ENCODE measurements around the gene TTC6. TPM values are rescaled to one million over a fixed set of nuclear protein-coding genes. Genes with fewer than 3 reads are reported as not detected.

TTC6 gene
- total RNA-seq, 1 experiment from 2014 or later: 0.14 TPM

DNA sequence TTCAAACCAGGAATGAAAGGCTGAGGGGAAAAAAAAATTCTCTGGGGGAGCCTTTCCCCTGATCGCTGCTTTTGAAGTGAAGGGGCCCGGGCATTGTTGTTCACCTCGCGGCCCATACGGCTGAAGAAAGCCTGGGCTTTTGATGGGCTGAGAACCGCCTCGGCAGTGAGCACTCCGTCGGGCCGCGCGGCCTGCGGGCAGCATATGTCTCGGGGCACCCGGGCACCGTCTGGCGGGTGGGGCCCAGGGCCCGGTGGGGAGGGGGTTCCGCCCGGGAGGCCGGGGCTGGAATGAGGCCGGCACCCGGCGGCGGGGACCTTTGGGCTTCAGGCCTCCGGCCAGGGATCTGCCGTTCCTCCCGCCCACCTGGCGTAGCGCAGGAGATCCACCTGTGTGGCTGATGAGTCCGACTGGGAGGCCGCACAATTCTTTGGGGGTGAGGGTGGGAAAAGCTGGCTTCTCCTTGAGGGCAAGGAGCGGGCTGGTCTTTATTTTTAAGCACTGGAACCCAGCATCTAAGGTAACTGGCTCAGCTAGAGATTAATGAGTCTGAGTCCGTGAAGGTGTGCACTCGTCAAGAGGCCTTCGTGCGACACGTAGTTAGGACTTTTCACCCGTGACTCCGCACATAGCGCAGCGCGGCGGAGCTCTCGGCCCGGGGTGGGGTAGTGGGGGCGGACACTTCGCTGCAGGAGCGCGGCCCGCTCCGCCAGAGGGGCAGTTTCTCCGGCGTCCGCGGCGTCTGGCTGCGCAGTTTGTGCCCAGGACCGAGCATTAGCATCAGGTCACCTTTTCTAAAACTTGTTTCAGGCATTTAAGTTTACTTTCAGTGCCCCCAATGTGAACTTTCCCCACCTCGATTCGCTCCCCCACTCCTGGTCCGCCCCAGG lies 11.0 kb upstream of the TTC6 start:
- no peak for DNase-seq (ENCODE audit: low spot score)

DNA sequence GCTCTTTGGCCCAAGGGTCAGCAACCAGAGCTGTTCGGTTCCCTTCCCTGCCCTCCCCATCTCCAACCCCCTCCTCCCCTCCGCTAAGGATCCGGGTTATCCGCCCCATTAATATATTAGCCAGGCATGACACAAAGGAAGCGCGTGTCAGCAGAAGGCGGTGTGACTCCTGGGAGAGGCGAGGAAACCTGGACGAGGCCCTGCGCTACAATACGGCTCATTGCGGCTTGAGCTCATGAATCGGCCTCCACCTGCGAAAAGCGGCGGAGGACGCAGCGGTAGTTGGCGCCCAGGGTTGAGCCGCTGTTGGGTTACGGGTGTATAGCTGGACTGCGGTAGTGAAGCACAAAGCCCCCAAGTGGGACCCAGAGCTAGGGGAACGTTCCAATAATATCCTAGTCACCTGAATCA lies 10.3 kb upstream of the TTC6 start:
- DNase-seq (ENCODE audit: low spot score): no peak

GRCh38 chr14:37585971-37586796 lies 9.2 kb upstream of the TTC6 start:
- DNase-seq (ENCODE audit: low spot score): no peak

DNA sequence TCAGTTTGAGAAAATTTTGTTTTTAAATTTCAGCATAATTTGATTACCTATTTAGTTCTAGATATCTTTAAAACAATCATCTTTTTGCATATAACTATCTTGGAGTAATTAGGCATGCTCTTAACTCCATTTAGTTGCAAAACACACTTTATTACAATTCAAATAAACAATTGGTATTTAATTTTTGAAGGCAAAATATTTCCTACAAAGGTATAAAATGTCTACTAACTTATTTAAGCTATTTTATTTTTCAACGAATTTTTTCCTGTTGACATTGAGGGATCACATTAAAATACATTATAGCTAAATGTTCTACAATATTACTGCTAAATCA lies 8.7 kb upstream of the TTC6 start:
- no peak for DNase-seq (ENCODE audit: low spot score)

DNA sequence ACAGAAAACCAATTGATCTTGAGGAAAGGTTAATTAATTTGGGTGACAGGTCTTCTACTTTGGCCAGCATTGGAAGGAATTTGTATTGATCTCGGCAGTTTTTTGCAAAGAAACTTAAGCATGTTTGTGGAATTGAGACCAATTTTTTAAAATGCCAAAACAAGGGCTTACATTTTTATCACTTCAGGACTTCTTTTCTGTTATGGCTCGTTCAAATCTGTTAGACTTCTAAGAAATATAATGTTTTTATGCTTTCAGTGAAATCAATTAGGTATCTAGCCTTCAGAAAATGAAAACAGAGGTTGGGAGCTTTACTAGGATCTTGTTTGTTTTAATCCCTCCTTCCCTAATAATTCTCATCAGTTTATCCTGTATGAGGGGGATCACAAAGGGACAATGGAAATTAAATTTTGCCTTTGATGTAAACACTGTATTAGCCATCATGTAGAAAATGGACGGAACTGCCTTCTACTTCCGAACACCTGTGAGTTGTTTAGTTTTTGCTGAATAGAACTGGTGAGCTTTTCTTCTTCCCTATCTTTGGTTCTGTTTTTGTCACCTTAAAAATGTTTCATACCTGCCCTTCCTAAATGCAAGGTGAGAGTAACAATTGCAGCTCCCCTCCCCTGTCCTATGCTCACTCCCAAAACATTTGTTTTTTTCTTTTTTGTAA lies 8.2 kb upstream of the TTC6 start:
- DNase-seq (ENCODE audit: low spot score): no peak

GRCh38 chr14:37587881-37588666 lies 7.4 kb upstream of the TTC6 start:
- DNase-seq (ENCODE audit: low spot score): no peak

GRCh38 chr14:37588667-37588955 lies 6.8 kb upstream of the TTC6 start:
- DNase-seq (ENCODE audit: low spot score): no peak

DNA sequence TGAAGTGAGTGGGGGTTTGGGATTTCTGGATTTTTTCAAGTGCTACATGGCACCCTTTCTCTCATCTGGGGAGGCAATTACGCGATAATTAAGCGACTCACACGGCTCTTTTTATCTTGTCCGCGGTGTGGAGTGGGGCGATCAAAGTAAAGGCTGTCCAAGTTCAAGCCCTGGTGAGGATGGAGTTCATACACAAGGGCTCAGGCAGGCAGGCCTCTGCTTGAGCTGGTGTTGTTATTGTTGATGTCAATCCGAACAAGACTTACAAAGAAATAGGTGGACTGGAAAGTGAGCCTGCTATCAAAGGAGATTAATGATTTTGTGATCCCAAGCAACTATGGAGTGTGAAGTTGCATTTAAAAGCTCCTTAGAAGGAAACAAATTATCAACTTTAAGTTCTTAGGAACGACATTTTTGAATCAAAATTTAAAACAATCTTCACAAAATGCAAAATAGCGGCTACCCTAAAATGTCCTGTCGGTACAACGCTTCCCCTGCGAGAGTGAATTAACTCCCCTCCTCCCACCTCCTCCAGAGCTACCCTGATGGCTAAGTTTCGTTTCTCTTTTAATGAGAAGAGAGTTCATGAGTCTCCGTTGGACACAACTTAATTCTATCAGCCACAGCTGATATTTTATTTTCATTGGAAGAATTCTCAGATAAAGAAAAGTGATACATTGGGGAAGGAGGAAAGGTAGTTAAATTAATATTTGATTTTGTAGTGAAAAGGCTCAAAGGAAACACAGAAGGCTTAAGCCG lies 6.3 kb upstream of the TTC6 start:
- DNase-seq (ENCODE audit: low spot score): no peak

- DNase-seq (ENCODE audit: low spot score): no peak
Observed at GRCh38 chr14:37589715-37590427, 5.6 kb upstream of the TTC6 start.

GRCh38 chr14:37590428-37591139 lies 4.8 kb upstream of the TTC6 start:
- no peak for DNase-seq (ENCODE audit: low spot score)

DNA sequence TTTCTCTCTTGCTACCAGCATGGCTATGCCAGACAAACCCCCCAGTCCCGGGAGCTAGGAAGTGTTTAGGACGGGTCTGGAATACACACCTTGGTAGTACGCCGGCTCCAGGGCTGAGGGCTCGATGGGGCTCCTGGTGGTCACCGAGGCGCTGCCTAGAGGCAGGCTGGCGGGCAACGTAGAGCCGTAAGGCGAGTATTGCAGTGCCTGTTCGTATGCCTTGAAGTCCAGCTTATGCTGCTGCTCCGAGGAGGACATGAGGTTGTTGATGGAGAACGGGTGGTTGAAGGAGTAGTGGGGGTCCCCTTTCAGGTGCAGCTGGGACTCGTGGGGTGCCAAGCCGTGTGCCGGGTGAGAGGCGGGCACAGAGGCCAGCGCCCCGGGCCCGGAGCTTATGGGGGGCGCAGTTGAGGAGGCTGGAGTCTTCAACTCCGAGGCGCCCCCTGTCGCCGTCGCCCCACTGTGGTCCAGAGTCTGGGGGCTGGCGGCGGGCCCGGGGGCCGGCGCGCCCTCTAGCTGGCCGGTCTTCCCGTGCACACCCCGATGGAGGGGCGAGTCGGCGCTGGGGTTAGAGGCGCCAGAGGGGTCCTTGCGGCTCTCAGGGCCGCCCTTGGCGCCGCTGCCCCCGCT lies 4.0 kb upstream of the TTC6 start:
- DNase-seq (ENCODE audit: low spot score): no peak

DNA sequence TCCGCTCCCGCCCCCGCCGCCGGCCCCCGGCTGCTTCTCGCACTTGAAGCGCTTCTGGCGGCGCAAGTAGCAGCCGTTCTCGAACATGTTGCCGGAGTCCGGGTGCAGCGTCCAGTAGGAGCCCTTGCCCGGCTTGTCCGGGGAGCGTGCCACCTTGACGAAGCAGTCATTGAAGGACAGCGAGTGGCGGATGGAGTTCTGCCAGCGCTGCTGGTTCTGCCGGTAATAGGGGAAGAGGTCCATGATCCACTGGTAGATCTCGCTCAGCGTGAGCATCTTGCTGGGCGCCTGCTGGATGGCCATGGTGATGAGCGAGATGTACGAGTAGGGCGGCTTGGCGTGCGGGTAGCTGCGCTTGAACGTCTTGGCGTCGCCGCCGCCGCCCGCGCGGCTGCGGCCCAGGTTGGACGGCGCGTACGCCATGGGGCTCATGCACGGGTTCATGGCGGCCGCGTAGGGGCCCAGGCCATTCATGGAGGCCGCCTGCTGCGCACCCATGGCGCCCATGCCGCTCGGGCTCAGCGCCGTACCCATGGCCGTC lies 3.4 kb upstream of the TTC6 start:
- no peak for DNase-seq (ENCODE audit: low spot score)

DNA sequence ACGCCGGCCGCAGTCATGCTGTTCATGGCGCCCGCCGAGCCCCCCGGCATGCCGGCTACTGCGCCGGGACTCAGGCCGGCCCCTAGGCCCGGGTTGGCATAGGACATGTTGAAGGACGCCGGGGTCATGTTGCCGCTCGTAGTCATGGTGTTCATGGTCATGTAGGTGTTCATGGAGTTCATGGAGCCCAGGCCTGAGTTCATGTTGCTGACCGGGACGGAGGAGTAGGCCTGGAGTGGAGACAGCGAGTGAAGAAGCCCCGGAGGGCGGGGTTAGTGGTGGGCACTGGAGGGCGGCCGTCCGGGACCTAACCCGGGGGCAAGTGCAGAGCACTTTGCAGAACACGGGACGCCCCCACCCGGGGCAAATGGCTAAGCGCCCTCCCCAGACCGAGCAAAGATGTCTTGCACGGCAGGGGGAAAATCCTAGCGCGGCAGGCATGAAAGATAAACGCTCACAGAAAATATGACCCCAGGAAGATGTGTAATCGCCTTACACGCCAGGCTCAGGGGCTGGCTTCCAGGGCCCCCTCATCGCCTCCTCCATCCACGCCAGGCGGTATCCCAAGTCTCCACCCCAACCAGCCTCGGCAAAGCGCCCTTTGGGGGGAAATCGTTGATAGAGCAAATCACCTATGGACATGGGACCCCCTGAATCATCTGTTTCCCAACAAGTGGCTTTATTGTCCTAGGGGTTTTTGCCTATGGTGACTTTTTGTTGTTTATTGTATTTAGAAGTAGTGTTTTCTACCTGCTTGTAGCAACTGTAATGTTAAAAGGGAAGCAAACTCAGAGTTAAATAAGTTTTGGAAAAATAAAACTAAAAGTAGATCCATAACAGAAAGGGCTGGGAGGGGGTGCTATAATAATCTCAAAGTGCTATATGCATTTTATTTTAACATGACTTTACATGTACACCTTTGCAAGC lies 2.7 kb upstream of the TTC6 start:
- DNase-seq (ENCODE audit: low spot score): no peak

DNA sequence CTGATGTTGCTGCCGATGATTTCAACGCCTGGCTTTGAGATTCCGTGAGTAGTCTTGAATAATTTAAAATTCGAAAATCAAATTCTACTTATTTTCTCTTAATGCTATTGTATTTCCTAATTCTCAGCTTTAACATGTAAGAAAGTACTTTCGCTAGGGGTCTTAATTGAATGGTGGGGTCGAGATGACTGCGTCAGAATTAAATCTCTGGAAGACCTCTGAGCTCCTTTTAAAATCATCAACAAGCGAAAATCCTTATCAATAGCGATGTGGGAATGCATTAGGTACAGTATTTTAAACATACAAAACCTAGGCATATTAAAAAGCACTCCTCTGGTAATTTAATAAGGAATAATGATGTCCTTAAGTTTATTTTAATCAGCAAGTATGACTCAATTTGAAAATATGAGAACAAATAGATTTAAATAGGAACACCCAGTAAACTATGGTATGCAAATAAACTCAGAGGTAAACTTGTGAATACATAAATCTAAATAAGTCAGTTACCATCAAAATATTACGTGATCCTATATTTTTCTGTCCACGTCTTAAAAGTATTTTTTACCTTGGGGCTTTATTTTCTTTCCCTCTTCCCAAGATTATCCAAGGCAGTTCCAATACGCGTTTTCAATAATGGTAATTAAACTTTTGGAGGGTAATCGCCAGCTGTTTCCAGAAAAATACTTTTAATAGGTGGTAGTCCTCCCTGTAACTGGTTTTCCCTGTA lies 1.8 kb upstream of the TTC6 start:
- DNase-seq (ENCODE audit: low spot score): no peak

- peak; percentile 58 for DNase-seq (ENCODE audit: low spot score)
Observed at GRCh38 chr14:37594238-37594970, 1.0 kb upstream of the TTC6 start.

DNA sequence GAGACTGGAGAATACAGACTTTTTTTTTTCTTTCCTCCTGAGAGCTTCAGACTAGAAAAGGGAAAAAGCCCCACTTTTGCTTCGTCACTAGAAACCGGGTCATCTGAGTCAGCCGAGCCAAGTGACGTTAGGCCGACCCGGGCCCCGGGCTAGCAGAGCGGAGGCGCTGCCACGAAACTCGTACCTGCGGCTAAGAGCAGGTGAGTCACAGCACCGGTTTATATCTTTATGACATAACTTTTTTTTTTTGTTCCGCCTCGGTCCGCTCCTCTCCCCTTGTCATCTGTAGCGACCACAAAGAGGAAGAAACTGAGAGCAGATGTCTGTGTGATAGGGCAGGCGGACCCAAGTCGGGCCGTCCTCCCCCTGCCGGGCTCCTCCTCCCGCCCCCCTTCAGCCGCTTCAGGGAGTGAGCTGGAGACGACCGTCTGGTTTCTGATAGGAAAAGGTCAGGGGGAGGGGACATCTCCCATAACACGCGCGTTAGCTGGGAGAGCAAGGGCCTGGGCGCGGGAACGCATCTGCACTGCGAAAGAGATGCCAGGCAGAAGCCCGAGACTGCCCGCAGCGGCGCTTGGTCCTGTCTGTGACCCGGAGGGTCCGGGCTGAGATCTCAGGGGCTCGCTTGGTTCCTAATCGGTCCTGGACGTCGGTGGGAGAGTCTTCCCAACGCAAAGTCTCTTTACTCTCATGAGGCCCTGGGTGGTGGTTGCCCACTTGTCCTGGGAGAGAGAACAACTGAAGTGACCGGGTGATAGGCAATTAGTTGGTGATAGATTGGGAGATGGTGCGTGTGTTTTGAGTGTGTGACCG lies 586 bp downstream of the TTC6 start:
- no peak for DNase-seq (ENCODE audit: low spot score)
